HPDE6-E6E7 (cell line): ENCODE results near the gene MYT1.

Experiments used
- DNase-seq: peaks from one replicate; pipeline ENCODE4 v3.0.0; 2011; ENCODE audit warnings: missing footprints; ENCODE audit errors: extremely low spot score

Gene MYT1

DNA sequence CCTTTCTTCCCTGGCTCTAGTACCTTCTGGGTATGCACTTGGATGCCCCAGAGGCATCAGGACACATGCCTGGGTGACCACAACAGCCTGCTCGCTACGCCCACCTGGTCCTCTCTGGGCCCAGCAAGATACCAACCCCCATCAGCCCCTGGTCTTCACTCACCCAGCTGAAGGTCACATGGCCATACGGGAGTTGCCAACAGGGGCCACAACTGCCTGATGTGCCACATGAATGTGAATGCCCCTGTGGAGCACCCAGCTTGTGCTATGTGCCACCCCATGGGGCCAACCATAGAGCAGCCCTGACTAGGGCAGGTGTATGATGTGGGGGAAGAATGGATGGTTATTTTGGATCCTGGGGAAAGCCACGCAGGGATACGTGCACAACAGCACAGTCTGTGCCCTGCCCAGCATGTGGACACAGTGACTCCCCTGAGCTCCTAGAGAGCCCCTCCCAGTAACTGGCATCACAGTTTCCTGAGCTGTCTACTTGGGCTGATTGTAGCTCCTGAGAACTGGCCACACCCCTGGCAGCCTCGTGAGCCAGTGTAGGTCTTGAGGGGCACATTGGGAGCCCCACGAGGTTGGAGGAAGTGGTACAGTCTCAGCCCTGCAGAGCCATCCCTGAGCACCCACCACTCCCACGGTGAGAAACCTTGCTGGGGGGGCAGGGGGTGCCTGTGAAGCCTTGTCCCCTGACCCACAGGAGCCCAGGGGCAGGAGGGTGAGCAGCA, 80.8 kb downstream of the MYT1 start:
- no peak for DNase-seq

DNA sequence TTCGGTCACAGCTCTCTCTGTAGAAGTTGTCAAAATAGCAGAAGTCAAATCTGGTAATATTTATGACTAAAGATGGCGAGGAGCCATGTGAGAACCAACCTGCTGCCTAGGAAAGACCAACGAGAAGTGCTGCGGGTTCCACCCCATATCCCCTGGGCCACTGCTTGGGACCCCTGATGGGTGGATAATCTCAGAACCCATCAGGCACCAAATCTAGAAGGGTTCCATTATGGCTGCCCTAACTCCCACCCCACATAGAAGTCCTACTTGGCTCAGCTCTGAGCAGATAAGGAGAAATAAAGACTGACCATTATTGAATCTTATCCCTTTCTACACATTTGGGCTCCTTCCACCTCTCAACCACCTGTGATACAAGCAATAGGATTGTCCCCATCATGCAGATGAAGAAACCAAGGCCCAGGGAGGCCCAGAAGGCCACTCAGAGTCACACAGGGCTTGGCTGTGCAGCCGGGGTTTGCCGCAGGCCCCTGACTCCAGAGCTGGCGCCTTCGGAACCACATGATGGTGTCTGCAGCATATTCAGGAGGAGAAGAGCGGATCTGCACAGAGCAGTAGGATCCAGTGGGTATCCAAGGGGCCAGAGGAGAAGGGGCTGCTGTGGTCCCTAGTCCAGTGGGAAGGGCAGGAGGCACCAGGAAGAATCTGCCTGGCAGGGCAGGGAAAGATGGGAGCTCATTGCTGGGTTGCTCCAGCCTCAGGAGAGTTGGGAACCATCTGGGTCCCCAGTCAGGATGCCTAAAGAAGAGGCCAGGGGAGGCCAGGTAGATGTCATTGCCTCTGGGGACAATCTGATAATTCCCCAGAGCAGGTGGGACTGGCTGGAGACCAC, 81.7 kb downstream of the MYT1 start:
- no peak for DNase-seq

DNA sequence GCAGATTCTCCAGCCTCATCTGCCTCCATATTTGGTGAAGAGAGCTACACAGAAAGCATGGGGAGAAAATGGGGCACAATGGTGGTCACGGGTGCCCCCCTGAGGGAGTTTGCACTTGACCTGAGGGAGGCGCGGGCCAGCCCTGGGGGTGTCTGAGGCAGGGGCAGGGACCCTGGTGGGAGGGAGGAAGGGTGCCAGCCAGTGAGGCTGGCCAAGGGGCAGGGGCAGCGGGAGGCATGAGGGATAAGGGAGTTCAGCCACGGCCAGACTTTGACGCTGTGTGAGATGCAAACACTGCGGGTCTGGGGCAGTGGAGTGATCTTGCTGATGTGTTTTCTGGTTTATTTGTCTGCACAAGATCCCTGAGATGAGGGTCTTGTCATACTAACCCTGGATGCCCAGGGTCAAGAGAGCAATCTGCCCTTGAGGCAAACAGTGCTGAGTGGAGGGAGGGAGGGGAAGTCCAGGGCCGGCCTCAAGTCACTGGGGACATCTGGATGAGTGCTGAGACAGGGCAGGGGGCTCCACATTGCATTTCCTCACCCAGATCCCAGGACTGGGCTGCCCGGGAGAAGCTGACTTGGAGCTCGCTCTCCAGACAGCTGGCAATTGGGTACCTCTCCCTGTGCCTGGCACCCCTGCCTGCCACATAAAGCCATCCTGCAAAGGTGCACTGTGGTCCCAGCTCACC, 82.5 kb downstream of the MYT1 start:
- no peak for DNase-seq

DNA sequence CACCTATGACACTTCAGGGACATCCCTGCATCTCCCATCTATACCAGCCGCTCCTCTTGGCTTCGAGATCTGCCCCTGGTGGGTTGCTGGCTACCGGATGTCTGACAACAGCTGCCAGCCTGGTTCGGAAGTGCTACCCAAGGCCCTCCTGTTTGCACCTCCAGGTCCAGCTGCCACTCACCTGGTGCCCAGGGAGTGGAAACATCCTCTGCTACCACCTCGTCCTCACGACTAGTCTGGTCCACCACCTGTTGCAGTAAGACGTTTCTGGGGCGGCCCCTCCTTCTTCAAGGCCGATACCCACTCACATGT, 83.0 kb downstream of the MYT1 start:
- DNase-seq, result no peak

DNA sequence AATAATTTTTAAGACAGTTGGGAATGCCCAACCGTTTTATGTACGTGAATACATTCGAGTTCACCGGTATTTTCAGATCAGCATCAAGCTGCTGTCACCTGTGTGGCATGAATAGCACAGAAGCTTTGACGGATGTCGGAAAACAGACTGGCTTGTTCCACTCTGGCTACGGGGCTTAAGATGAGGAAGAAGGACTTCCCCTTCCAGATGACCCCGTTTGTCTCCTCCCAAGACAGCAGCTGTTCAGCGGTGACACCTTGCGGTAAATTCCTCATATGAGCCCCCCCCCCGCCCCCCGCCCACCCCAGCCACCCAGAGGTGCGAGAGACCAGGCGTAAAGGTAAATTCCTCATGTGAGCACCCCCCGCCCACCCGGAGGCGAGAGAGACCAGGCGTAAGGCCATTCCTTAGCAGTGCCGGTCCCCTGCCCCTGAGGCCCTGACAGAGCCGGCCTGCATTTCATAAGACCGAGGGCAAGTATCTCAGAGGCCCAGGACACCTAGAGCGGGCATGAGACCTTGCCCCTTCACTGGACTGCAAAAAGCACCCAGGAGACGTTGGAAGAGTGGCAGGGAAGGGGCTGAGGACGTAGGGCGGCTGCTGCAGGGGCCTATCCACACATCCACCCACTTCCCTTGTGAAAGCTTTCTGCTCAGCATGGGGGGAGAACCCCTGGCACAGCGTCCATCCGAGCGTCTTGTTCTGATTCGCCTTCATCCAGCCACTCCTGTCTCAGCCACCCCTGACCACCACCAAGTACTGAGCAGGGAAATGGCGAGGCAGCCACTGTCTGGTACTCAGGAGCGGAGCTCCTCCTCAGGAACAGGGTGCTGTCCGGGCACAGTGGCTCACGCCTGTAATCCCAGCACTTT, 84.0 kb downstream of the MYT1 start:
- DNase-seq, result no peak

DNA sequence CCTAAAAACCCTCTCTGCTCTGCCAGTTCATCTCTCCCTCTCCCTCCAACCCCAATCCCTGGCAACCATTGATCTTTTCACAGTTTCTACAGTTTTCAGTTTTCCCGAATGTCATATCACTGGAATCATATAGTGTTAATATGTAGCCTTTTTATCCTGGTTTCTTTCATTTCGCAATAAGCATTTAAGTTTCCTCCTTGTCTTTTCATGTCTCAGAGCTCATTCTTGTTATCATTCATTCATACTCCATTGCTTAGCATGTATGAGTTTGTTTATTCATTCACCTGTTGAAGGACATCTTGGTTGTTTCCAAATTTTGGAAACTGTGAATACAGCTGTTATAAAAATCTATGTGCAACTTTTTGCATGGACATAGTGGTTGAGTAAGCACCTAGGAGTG, 85.8 kb downstream of the MYT1 start:
- DNase-seq, result no peak

DNA sequence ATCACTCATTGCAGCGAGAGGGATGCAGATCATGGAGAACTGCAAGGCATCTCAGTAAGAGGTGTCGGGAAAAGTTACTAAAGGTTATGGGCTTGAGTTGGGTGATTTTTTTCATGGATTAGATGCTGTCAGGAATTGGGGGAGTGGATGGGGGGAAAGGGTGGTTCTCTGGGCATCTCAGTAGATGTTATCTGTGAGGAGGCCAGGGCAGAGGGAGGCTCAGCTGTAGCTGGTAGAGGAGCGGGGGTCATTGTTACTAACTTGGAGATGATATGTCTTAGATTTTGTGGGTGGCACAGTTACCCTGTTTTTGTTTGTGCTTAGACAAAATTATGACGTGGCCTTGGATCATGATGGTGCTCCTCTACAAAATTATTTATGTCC, 88.7 kb downstream of the MYT1 start:
- DNase-seq, result no peak

DNA sequence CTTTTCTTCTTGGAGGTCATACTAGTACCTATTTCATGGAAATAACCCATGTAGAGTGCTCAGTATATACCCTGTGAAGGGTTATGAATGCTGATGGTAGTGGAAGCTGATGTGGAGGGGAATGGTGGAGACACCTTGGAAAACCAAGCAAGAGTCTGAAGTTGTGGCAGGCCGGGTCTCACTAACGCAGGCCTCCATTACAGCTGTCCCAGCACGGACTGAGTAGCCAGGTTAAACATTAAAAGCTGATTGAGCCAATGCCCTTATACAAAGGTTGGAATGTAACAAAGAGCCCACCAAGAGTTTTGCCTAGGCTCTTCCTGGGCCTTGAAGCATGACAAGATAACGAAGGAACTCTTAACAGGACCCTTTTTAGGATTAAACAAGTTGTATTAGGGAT, 89.2 kb downstream of the MYT1 start:
- DNase-seq, result no peak

DNA sequence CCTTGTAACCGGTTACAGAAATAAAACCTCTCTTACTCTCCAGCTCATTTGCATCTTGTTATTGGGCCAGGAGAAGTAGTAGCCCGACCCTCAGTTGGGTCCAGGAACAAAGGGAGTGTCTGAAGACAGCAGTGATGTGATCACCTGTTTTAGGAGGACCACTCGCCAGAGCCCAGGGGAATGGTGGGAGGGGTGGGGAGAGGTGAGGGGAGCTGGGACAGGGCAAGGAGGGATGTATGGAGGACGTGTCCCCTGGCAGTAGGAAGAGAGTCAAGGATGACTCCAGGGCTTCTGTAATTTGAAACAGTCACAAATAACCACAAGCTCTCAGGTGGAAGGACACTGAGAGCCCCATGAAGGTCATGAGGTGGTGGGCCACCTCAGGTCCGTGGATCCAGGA, 89.9 kb downstream of the MYT1 start:
- no peak for DNase-seq

DNA sequence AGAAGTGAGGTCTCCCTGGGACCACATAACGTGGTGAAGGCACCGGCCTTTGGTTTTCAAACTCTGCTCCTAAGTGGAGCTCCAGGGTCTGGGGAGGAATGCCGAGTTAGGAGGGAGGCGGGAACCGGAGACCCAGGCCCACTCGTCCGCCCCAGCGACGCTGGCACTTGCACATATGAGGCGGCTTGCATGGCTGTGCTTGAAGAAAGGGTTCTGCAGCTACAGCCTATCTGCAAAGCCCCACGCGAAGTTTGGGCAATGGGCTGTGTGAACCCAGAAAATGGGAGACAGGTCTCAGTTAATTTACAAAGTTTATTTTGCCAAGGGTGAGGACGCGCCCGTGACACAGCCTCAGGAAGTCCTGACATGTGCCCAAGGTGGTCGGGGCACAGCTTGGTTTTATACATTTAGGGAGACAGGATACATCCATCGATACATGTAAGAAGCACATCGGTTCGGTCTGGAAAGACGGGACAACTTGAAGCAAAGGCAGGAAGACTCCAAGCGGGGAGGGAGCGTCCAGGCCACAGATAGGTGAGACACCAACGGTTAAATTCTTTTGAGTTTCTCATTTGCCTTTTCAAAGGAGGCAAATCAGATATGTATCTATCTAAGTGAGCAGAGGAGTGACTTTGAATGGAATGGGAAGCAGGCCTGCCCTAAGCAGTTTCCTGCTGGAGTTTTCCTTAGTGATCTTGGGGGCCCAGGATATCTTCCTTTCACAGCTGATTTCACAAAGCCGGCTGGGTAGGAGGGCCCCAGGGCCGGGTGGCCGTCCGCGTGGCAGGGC, 90.5 kb downstream of the MYT1 start:
- no peak for DNase-seq

DNA sequence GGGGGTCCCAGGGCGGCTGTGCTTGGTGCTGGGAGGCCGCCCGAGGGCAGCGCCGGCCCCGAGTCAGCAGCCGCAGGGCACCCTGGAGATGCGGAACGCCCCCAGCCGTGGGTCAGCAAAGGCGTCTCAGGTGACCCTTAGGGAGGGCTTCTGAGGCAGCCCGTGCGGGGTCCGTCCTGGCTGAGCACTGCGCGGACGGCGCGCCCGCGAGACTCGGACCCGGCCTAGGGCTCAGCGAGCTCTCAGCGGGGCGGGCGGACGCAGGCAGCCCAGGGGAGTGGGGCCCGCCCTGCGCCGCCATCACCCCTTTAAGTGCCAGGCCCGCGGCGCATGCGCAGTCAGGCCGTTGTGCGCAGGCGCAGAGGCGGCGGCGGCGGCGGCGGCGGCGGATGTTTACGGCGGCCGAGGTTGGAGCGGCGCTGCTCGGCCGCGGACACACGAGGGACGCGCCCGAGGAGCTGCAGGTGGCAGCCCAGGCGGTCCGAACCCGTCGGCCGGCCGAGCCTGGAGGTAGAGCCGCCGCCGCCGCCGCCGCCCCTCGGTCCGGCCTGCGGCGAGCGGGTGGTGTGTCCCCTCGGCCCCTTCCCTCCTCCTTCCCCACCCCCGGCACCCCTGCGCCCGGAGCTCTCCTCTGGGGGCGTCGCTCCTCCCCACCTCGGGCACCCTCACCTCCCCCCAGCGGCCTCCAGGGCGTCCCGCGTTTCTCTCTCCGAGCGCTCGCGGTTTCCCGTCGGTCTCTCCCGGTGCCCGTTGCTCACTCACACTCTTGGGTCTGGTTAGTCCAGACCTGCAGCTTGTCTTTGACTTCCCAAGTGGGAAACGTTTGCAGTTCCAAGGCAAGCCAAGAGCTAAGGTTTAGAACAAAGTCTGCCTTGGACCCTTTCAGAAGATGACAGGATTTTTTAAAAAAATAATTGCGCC, 91.4 kb downstream of the MYT1 start, which contains the start of gene PCMTD2:
TSS of gene PCMTD2 (plus strand) at position 388 of the 921 bp plus-strand sequence. CDS start 4,218 bp downstream, outside the sequence.
- peak; percentile 98 for DNase-seq

DNA sequence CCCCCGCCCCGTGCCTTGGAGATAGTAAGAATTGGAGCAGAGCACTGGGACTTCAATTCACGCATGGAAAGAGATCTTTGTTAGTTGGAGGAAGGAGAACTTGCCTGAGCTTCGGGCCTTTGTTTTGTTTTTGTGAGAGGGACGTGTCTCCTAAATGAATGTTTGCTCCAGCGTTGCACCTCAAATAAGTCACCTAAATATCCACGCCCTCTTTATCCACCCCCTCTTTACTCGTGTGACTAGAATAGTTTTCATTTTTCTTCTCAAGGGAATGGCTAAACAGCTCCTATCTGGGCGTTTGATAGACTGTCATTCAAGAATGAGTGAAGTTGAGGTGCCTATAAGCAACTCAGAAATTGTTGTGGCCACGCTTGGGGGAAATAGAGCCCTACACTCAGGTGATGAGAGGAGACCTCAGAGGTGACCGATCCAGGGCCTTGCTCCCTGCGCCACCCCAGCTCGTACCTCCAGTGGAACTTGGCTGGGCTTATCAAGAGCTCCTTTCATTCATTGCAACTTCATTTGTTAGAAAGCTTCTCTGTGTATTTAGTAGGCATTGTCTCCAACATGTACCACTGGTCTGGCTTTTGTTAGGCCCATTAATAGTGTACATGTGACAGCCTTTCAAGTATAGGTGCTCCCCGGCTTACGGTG, 92.2 kb downstream of the MYT1 start:
- no peak for DNase-seq

DNA sequence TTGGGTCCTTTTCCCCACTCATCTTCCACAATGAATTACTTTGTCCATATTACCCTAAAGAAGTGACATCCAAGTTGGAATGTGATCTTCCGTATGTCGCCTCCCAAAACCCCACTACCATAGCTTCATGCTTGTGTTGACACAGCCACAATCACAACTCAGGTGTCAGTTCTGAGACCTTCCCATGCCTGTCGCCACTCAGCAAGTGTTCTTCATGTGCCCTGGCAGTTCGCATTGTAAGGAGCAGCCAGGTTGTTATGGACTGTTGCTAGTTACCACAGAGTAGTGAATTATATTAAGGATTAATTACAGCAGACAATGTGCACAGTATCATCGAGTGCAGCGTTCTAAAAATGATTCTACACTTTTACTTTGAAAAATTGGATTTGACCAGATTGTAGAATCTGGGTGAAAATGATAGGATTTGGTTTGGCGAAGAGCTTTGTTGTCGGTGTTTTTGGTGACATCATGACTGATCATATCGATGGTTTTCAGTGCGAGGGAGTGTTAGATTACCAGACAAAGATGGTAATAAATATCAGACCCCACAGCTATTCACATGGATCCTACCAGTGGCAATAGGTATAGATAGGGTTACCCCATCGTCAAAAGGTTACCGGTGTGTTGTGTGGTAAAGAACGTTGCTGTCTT, 93.0 kb downstream of the MYT1 start:
- no peak for DNase-seq

DNA sequence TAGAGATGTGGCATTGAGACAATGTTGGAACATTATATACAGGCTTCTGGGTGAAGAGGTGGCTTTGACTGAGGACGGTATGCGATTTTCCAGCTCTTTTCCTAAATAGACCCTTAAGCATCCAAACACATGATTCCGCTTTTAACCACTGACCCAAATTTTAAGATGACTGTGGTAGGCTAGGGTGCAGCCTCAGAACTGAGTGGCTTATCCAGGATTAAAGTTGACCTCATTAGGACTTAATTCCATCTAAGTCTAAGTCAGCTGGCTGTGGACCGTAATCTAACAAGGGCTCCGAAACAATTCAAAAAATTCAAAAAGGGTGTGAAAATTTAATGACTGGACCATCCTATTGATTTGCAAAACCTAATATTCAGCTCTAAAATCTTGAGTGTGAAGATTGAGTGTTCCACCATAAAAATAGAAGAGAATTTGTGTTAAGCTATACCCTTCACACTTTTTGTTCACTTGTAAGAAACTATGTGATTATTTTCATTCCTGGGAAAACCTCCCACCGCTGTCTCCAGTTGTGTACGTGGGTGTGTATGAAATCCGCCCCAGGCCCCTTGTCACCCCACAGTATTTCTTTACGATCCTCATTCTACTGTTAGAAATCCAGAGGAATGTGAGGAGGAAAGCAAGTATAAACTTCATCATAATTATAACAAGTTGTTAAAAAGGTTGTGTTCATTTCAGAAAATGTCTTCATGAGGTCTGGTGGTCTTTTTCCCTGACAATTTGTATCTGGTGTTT, 94.0 kb downstream of the MYT1 start:
- DNase-seq, result no peak

DNA sequence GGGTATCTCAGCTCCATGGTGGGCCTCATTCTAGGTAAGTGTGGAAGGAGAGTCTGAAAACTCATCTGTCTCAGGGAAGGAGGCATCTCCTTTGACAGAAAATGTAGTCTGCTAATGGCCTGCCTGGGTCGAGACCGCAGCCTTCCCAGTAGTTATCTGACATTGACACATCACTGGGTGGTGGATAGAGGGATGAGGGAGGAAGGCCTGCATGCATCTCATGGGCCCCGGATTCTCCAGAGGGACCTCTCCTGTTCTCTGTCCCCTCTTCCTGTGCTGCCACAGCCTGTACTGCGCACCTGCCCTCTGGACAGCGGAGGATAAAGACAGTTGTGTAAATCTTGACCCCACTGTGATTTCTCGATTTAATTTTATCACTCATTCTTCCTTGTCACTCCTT, 96.0 kb downstream of the MYT1 start:
- DNase-seq, result no peak

DNA sequence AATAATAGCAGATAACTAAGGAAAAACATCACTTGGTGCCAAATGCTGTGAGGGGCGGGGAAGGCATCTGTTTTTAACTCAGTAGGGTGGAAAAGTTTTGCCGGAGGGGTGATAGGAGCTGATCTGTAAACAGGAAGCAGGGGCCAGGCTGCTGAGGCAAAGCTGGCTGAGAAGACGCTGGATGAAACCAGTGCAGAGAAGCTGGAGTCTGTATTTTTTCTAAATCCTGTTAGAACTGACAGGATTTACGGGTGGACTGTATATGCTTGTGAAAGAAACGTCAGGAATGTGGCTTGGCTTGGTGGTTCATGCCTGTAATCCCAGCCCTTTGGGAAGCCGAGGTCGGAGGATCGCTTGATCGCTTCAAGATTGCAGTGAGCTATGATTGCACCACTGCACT, 96.9 kb downstream of the MYT1 start:
- DNase-seq, result no peak

DNA sequence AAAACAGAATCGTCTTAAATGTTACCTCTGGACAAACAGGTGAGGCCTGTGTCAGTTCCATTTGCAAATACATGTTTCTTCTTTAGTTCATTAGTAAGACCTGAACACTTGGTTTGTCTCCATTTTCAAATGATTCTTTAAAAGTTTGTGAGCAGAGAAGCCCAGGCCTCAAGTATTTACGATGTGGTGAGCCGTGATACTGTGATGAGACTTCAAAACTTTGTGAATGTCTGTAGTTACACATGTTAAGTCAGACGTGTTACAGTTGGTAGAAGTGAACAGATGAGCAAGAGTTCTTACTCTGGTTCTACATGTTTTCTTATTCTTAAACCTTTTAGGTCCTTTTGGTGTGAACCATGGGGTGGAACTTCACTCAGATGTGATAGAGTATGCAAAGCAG, 99.8 kb downstream of the MYT1 start:
- no peak for DNase-seq

DNA sequence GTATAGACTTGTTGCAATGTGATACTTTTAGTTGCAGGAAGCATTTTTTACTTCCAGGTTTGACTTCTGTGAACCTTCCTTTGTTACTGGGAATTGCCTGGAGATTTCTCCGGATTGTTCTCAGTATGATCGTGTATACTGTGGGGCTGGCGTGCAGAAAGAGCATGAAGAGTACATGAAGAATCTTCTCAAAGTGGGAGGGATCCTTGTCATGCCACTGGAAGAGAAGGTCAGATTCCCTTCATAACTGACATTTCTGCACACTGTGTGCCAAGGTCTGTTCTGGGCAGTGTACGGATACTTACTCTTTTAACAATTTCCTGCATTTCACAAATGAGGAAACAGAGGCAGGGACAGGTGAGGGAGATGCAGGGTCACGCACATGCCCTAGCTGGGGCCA, 100.9 kb downstream of the MYT1 start:
- no peak for DNase-seq
